Naive B cell (primary cell): ENCODE measurements around the gene LTBP1. TPM values are rescaled to one million over a fixed set of nuclear protein-coding genes. Genes with fewer than 3 reads are reported as not detected.

Experiments
- ATAC-seq, 2 donors: fragments of 150-1000 bp; cut with Tn5 transposase; 2 replicates each; pipeline ENCODE4 v1.10.0; 2021; ENCODE audit warnings: low read depth in 2 of 2, mild to moderate bottlenecking in 2 of 2, moderate library complexity in 2 of 2
- DNase-seq: peaks from one replicate; pipeline ENCODE4 v3.0.0; 2022
- H3K27ac Mint-ChIP-seq, 6 donors: one replicate each; pipeline ENCODE4 v1.8.0; 2020 to 2022; ENCODE audit warnings: mild to moderate bottlenecking in 6 of 6, mixed read lengths in 6 of 6, moderate library complexity in 5 of 6, inconsistent platforms in 2 of 6
- H3K27me3 Mint-ChIP-seq, 3 donors: one replicate each; pipeline ENCODE4 v1.8.0; 2021 to 2022; ENCODE audit warnings: mixed read lengths in 3 of 3, mild to moderate bottlenecking in 1 of 3
- H3K36me3 Mint-ChIP-seq, 2 donors: one replicate each; pipeline ENCODE4 v1.8.0; 2020 to 2022; ENCODE audit warnings: mixed read lengths in 2 of 2, inconsistent platforms in 1 of 2, mild to moderate bottlenecking in 1 of 2
- H3K4me1 Mint-ChIP-seq, 3 donors: one replicate each; pipeline ENCODE4 v1.8.0; 2020 to 2022; ENCODE audit warnings: mixed read lengths in 3 of 3, inconsistent platforms in 1 of 3, mild to moderate bottlenecking in 1 of 3, moderate library complexity in 1 of 3
- H3K4me3 Mint-ChIP-seq, 8 donors: one replicate each; pipeline ENCODE4 v1.8.0; 2020 to 2022; ENCODE audit warnings: mild to moderate bottlenecking in 8 of 8, mixed read lengths in 8 of 8, moderate library complexity in 8 of 8, inconsistent platforms in 2 of 8
- H3K9me3 Mint-ChIP-seq, 7 donors: one replicate each; pipeline ENCODE4 v1.8.0; 2020 to 2022; ENCODE audit warnings: mixed read lengths in 7 of 7, mild to moderate bottlenecking in 5 of 7, inconsistent platforms in 2 of 7, moderate library complexity in 1 of 7
- polyA plus RNA-seq, 6 donors: library from polyadenylated mRNA; unstranded; fragments of 300-500 nt; fragmentation: Illumina TruSeq; gene quantifications; one replicate each; pipeline ENCODE4 v1.2.3, GENCODE V29; 2021; ENCODE audit warnings: low read depth in 6 of 6

Gene LTBP1
- polyA plus RNA-seq, 6 donors from 2014 or later = 0.43 to 2.0 (median 0.92) TPM; not detected in 1

GRCh38 chr2:33304032-33304864, 357.5 kb downstream of the LTBP1 start:
- Mint-ChIP-seq H3K27me3 (peaks cover 0 to 7% (median 0%) of the 10 kb centered on the region in 3 donors), H3K9me3 (no peaks in the 10 kb centered on the region), H3K27ac (peak overlapping the region in 1 of 6 donors; percentile 54), H3K36me3 (no peaks in the 10 kb centered on the region), H3K4me3 (no peak overlapping the region), H3K4me1 (no peaks in the 10 kb centered on the region)
- no peak for DNase-seq
- no peak for ATAC-seq

- H3K4me1 Mint-ChIP-seq = no peaks in the 10 kb centered on the region
- no peak overlapping the region for H3K4me3 Mint-ChIP-seq
- H3K27me3 Mint-ChIP-seq = peaks cover 5 to 11% (median 9%) of the 10 kb centered on the region in 3 donors
- DNase-seq (no peak), ATAC-seq (no peak)
- H3K9me3 Mint-ChIP-seq = no peaks in the 10 kb centered on the region
- H3K36me3 Mint-ChIP-seq = no peaks in the 10 kb centered on the region
- H3K27ac Mint-ChIP-seq = no peak overlapping the region
Measured at GRCh38 chr2:33307659-33308270, 361.0 kb downstream of the LTBP1 start.

GRCh38 chr2:33312355-33312754, 365.6 kb downstream of the LTBP1 start:
- Mint-ChIP-seq H3K27me3 (peaks cover 14 to 22% (median 15%) of the 10 kb centered on the region in 3 donors), H3K9me3 (no peaks in the 10 kb centered on the region), H3K27ac (no peak overlapping the region), H3K36me3 (no peaks in the 10 kb centered on the region), H3K4me1 (no peaks in the 10 kb centered on the region), H3K4me3 (no peak overlapping the region)
- DNase-seq (no peak), ATAC-seq (no peak)

- peaks cover 14 to 22% (median 15%) of the 10 kb centered on the region in 3 donors for H3K27me3 Mint-ChIP-seq
- no peak for DNase-seq
- H3K4me1 Mint-ChIP-seq = no peaks in the 10 kb centered on the region
- no peaks in the 10 kb centered on the region for H3K9me3 Mint-ChIP-seq
- no peak for ATAC-seq
- no peaks in the 10 kb centered on the region for H3K36me3 Mint-ChIP-seq
- H3K4me3 Mint-ChIP-seq = no peak overlapping the region
- H3K27ac Mint-ChIP-seq = no peak overlapping the region
Measured at GRCh38 chr2:33313039-33313438, 366.3 kb downstream of the LTBP1 start.

- DNase-seq (no peak), ATAC-seq (no peak)
- H3K27me3 Mint-ChIP-seq = peaks cover 14 to 28% (median 15%) of the 10 kb centered on the region in 3 donors
- H3K27ac Mint-ChIP-seq = no peak overlapping the region
- H3K4me3 Mint-ChIP-seq = no peak overlapping the region
- H3K36me3 Mint-ChIP-seq = no peaks in the 10 kb centered on the region
- no peaks in the 10 kb centered on the region for H3K9me3 Mint-ChIP-seq
- no peaks in the 10 kb centered on the region for H3K4me1 Mint-ChIP-seq
Measured at GRCh38 chr2:33314541-33314940, 367.8 kb downstream of the LTBP1 start.

GRCh38 chr2:33316328-33316727, 369.6 kb downstream of the LTBP1 start:
- Mint-ChIP-seq H3K4me3 (no peak overlapping the region), H3K27me3 (peaks cover 10 to 30% (median 14%) of the 10 kb centered on the region in 3 donors), H3K36me3 (no peaks in the 10 kb centered on the region), H3K9me3 (no peaks in the 10 kb centered on the region), H3K27ac (no peak overlapping the region), H3K4me1 (no peaks in the 10 kb centered on the region)
- DNase-seq (no peak), ATAC-seq (no peak)

GRCh38 chr2:33317369-33318007, 370.7 kb downstream of the LTBP1 start:
- no peak overlapping the region for H3K4me3 Mint-ChIP-seq
- ATAC-seq (no peak), DNase-seq (no peak)
- H3K27ac Mint-ChIP-seq = no peak overlapping the region
- H3K36me3 Mint-ChIP-seq = no peaks in the 10 kb centered on the region
- H3K4me1 Mint-ChIP-seq = peaks cover 0 to 6% (median under 1%) of the 10 kb centered on the region in 3 donors
- H3K9me3 Mint-ChIP-seq = no peaks in the 10 kb centered on the region
- peaks cover 10 to 29% (median 13%) of the 10 kb centered on the region in 3 donors for H3K27me3 Mint-ChIP-seq

GRCh38 chr2:33318456-33318855, 371.7 kb downstream of the LTBP1 start:
- no peak for ATAC-seq
- Mint-ChIP-seq H3K36me3 (no peaks in the 10 kb centered on the region), H3K27me3 (peaks cover 4 to 21% (median 10%) of the 10 kb centered on the region in 3 donors), H3K4me3 (no peak overlapping the region), H3K9me3 (no peaks in the 10 kb centered on the region), H3K27ac (no peak overlapping the region), H3K4me1 (peaks cover 4 to 13% (median 6%) of the 10 kb centered on the region in 3 donors)
- DNase-seq = no peak

- Mint-ChIP-seq H3K4me1 (peaks cover 4 to 14% (median 6%) of the 10 kb centered on the region in 3 donors), H3K4me3 (no peak overlapping the region), H3K9me3 (no peaks in the 10 kb centered on the region), H3K27me3 (peaks cover 0 to 15% (median 0%) of the 10 kb centered on the region in 3 donors), H3K27ac (no peak overlapping the region), H3K36me3 (no peaks in the 10 kb centered on the region)
- ATAC-seq = no peak
- no peak for DNase-seq
Measured at GRCh38 chr2:33320573-33320972, 373.8 kb downstream of the LTBP1 start.

- no peak for DNase-seq
Measured at GRCh38 chr2:33321236-33321771, 374.6 kb downstream of the LTBP1 start.

GRCh38 chr2:33321876-33322483, 375.2 kb downstream of the LTBP1 start:
- Mint-ChIP-seq H3K4me1 (peaks cover 4 to 14% (median 6%) of the 10 kb centered on the region in 3 donors), H3K36me3 (no peaks in the 10 kb centered on the region), H3K27ac (no peak overlapping the region), H3K27me3 (peaks cover 0 to 13% (median 0%) of the 10 kb centered on the region in 3 donors), H3K4me3 (no peak overlapping the region), H3K9me3 (no peaks in the 10 kb centered on the region)
- ATAC-seq (no peak), DNase-seq (no peak)

More at GRCh38 chr2:33321236-33321771, 374.6 kb downstream of the LTBP1 start:
- H3K36me3 Mint-ChIP-seq = no peaks in the 10 kb centered on the region
- H3K9me3 Mint-ChIP-seq = no peaks in the 10 kb centered on the region
- no peak overlapping the region for H3K27ac Mint-ChIP-seq
- no peak overlapping the region for H3K4me3 Mint-ChIP-seq
- no peak for ATAC-seq
- H3K27me3 Mint-ChIP-seq = peaks cover 0 to 13% (median 0%) of the 10 kb centered on the region in 3 donors
- peaks cover 4 to 14% (median 6%) of the 10 kb centered on the region in 3 donors for H3K4me1 Mint-ChIP-seq

- H3K36me3 Mint-ChIP-seq = no peaks in the 10 kb centered on the region
- peak overlapping the region in 4 of 8 donors; percentile 12 to 57 (median 32) for H3K4me3 Mint-ChIP-seq
- DNase-seq = no peak
- no peaks in the 10 kb centered on the region for H3K9me3 Mint-ChIP-seq
- peak in 1 of 2 donors; percentile 30 for ATAC-seq
- peaks cover 0 to 13% (median 0%) of the 10 kb centered on the region in 3 donors for H3K27me3 Mint-ChIP-seq
- H3K4me1 Mint-ChIP-seq = peaks cover 4 to 14% (median 6%) of the 10 kb centered on the region in 3 donors
- peak overlapping the region in 1 of 6 donors; percentile 1 for H3K27ac Mint-ChIP-seq
Measured at GRCh38 chr2:33322612-33323011, 375.9 kb downstream of the LTBP1 start.

- Mint-ChIP-seq H3K9me3 (no peaks in the 10 kb centered on the region), H3K27ac (no peak overlapping the region), H3K4me3 (no peak overlapping the region), H3K4me1 (peaks cover 4 to 14% (median 6%) of the 10 kb centered on the region in 3 donors), H3K27me3 (peaks cover 0 to 7% (median 0%) of the 10 kb centered on the region in 3 donors), H3K36me3 (peaks cover 0 to 4% of the 10 kb centered on the region in 2 donors)
- ATAC-seq (no peak), DNase-seq (no peak)
Measured at GRCh38 chr2:33323957-33324356, 377.2 kb downstream of the LTBP1 start.
